HEK293 (cell line): ENCODE measurements around the gene FGR.

Source experiments
- BCL11B ChIP-seq: fragments of 450-650 bp; formaldehyde crosslinking; IDR thresholded peaks from 2 replicates; pipeline ENCODE4 v1.5.1; 2016; ENCODE audit warnings: low read depth, missing biosample characterization, missing genetic modification characterization
- EGR2 ChIP-seq: fragments of 450-650 bp; formaldehyde crosslinking; IDR thresholded peaks from 2 replicates; pipeline ENCODE4 v1.5.1; 2016; ENCODE audit warnings: low read depth, missing biosample characterization, missing genetic modification characterization
- GLIS2 ChIP-seq: fragments of 450-650 bp; formaldehyde crosslinking; IDR thresholded peaks from 2 replicates; pipeline ENCODE4 v1.5.1; 2016; ENCODE audit warnings: missing biosample characterization, missing genetic modification characterization
- HIC1 ChIP-seq: fragments of 450-650 bp; formaldehyde crosslinking; IDR thresholded peaks from 2 replicates; pipeline ENCODE4 v1.5.1; 2016; ENCODE audit warnings: missing biosample characterization, missing genetic modification characterization
- MEIS1 ChIP-seq: sonication (generic); formaldehyde crosslinking; IDR thresholded peaks from 2 replicates; pipeline ENCODE4 v1.8.1; 2022; ENCODE audit warnings: missing genetic modification reagents, mild to moderate bottlenecking, borderline replicate concordance
- PRDM1 ChIP-seq: fragments of 450-650 bp; formaldehyde crosslinking; IDR thresholded peaks from 2 replicates; pipeline ENCODE4; 2016; ENCODE audit warnings: missing biosample characterization, missing genetic modification characterization
- PRDM2 ChIP-seq: fragments of 450-650 bp; formaldehyde crosslinking; IDR thresholded peaks from 2 replicates; pipeline ENCODE4 v1.5.1; 2016; ENCODE audit warnings: missing biosample characterization, missing genetic modification characterization, borderline replicate concordance
- TSHZ1 ChIP-seq: fragments of 450-650 bp; formaldehyde crosslinking; IDR thresholded peaks from 2 replicates; pipeline ENCODE4 v1.5.1; 2016; ENCODE audit warnings: missing biosample characterization, missing genetic modification characterization, borderline replicate concordance
- ZBTB48 ChIP-seq: fragments of 450-650 bp; formaldehyde crosslinking; IDR thresholded peaks from 2 replicates; pipeline ENCODE4 v1.5.1; 2016; ENCODE audit warnings: missing biosample characterization, missing genetic modification characterization
- ZBTB7A ChIP-seq: fragments of 450-650 bp; formaldehyde crosslinking; IDR thresholded peaks from 2 replicates; pipeline ENCODE4 v1.5.1; 2016; ENCODE audit warnings: low read depth, missing biosample characterization, missing genetic modification characterization
- ZBTB8A ChIP-seq: fragments of 450-650 bp; formaldehyde crosslinking; IDR thresholded peaks from 2 replicates; pipeline ENCODE4 v1.5.1; 2016; ENCODE audit warnings: missing biosample characterization, missing genetic modification characterization
- ZFHX2 ChIP-seq: fragments of 450-650 bp; formaldehyde crosslinking; conservative IDR thresholded peaks from 2 replicates; pipeline ENCODE4 v1.5.1; 2016; ENCODE audit warnings: missing biosample characterization, missing genetic modification characterization
- ZNF112 ChIP-seq: fragments of 450-650 bp; formaldehyde crosslinking; IDR thresholded peaks from 2 replicates; pipeline ENCODE4 v1.5.0; 2017; ENCODE audit warnings: missing biosample characterization, missing genetic modification characterization
- ZNF211 ChIP-seq: fragments of 450-650 bp; formaldehyde crosslinking; IDR thresholded peaks from 2 replicates; pipeline ENCODE4 v1.5.1; 2016; ENCODE audit warnings: low read depth, missing biosample characterization, missing genetic modification characterization
- ZNF335 ChIP-seq: fragments of 450-650 bp; formaldehyde crosslinking; conservative IDR thresholded peaks from 2 replicates; pipeline ENCODE4 v1.5.1; 2016; ENCODE audit warnings: missing biosample characterization, missing genetic modification characterization
- ZNF341 ChIP-seq: fragments of 450-650 bp; formaldehyde crosslinking; IDR thresholded peaks from 2 replicates; pipeline ENCODE4; 2016; ENCODE audit warnings: low read depth, missing biosample characterization, missing genetic modification characterization
- ZNF48 ChIP-seq: fragments of 450-650 bp; formaldehyde crosslinking; IDR thresholded peaks from 2 replicates; pipeline ENCODE4 v1.5.1; 2016; ENCODE audit warnings: missing biosample characterization, missing genetic modification characterization
- ZNF501 ChIP-seq: fragments of 450-650 bp; formaldehyde crosslinking; IDR thresholded peaks from 2 replicates; pipeline ENCODE4 v1.5.1; 2016; ENCODE audit warnings: missing biosample characterization, missing genetic modification characterization
- ZNF529 ChIP-seq: fragments of 450-650 bp; formaldehyde crosslinking; IDR thresholded peaks from 2 replicates; pipeline ENCODE4 v1.5.1; 2017; ENCODE audit warnings: missing genetic modification characterization, missing biosample characterization; ENCODE audit not compliant: insufficient replicate concordance
- ZNF670 ChIP-seq: fragments of 450-650 bp; formaldehyde crosslinking; IDR thresholded peaks from 2 replicates; pipeline ENCODE4 v1.5.1; 2016; ENCODE audit warnings: missing biosample characterization, missing genetic modification characterization, low read depth

Gene FGR

GRCh38 chr1:27568300-27569087 is 66.5 kb downstream of the FGR start (continued):
- TF ChIP-seq HIC1 (tag by site-specific recombination) (peak; percentile 75; the same call in 1 of the 2 replicates), ZNF501 (tag by site-specific recombination) (no peak), ZNF48 (tag by site-specific recombination) (no peak), ZBTB7A (tag by site-specific recombination) (no peak), MEIS1 (CRISPR knock-in tag) (no peak), GLIS2 (tag by site-specific recombination) (peak; percentile 98), ZNF529 (tag by site-specific recombination) (no peak), PRDM2 (tag by site-specific recombination) (no peak), ZNF341 (tag by site-specific recombination) (no peak; the same call in 1 of the 2 replicates), BCL11B (tag by site-specific recombination) (no peak), EGR2 (peak; percentile 77), ZBTB8A (tag by site-specific recombination) (peak; percentile 97), TSHZ1 (tag by site-specific recombination) (no peak), ZNF112 (tag by site-specific recombination) (no peak), ZNF670 (tag by site-specific recombination) (no peak), ZNF211 (tag by site-specific recombination) (no peak), ZFHX2 (peak; percentile 82), PRDM1 (tag by site-specific recombination) (no peak), ZNF335 (tag by site-specific recombination) (0 out of 2 replicates have a peak, but pooled peaks have one; percentile 33), ZBTB48 (no peak)
